Cardiac ventricle fibroblast (primary cell): Measurements from ENCODE around the gene CARS1. TPM values are rescaled to one million over a fixed set of nuclear protein-coding genes. Genes with fewer than 3 reads are reported as not detected.

ENCODE experiments used
- total RNA-seq: library from RNA; depleted of rRNA; stranded (reverse); fragments of >200 nt; gene quantifications from 2 replicates; pipeline ENCODE4 v1.2.3, GENCODE V29; 2015

CARS1 gene
- 37.8 and 38.7 TPM in 2 replicates for total RNA-seq

GRCh38 chr11:3057069-3057963 is at the start of gene CARS1:
CARS1 (minus strand) TSS chr11:3057423; CDS start chr11:3057367, 56 bp downstream.

GRCh38 chr11:2992234-2992996 is 64.8 kb downstream of the CARS1 start, which contains the start of gene NAP1L4:
NAP1L4 (minus strand) TSS chr11:2992329; CDS start chr11:2979220, 13,109 bp downstream.

Other genes with a start within 250 kb of the CARS1 start
- gene CDKN1C, start 171.6 kb downstream of the CARS1 start, total RNA-seq = 31.6 and 34.2 TPM in 2 replicates
- gene PHLDA2, start 128.0 kb downstream of the CARS1 start, total RNA-seq = 4.1 and 7.2 TPM in 2 replicates
- gene NAP1L4, start 65.1 kb downstream of the CARS1 start, total RNA-seq = 48.1 and 54.7 TPM in 2 replicates
- 29.2 and 42.4 TPM in 2 replicates for gene OSBPL5, start 107.9 kb upstream of the CARS1 start, total RNA-seq
- not detected in 2 replicates for gene MRGPRG, start 161.4 kb upstream of the CARS1 start, total RNA-seq
- gene MRGPRE, start 175.0 kb upstream of the CARS1 start, total RNA-seq = not detected in 2 replicates